ENCODE data around the gene GGACT.

DNA sequence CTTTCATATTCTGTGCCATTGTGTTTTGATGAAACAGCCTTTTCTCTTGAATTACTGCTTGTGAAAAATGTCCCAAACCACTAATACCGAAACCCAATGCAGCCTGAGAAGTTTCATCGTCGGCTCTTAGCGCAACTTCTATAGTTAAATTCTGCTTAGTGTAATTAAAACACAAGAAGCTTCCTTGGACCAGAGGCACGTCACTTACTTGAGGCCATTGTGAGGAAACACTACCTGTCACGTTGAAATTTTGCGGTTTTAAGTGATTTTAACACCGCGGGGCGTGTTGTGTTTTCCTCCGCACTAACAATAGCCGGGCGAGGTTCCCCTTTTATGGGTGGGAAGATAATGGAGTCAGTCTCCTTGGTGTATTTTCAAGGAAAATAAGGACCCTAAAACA lies 70.9 kb downstream of the GGACT start:
- TF ChIP-seq, protein P1, sequence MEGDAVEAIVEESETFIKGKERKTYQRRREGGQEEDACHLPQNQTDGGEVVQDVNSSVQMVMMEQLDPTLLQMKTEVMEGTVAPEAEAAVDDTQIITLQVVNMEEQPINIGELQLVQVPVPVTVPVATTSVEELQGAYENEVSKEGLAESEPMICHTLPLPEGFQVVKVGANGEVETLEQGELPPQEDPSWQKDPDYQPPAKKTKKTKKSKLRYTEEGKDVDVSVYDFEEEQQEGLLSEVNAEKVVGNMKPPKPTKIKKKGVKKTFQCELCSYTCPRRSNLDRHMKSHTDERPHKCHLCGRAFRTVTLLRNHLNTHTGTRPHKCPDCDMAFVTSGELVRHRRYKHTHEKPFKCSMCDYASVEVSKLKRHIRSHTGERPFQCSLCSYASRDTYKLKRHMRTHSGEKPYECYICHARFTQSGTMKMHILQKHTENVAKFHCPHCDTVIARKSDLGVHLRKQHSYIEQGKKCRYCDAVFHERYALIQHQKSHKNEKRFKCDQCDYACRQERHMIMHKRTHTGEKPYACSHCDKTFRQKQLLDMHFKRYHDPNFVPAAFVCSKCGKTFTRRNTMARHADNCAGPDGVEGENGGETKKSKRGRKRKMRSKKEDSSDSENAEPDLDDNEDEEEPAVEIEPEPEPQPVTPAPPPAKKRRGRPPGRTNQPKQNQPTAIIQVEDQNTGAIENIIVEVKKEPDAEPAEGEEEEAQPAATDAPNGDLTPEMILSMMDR (IDR thresholded peaks at IDR 0.05) = no peak
- no peak for TF ChIP-seq POLR2A (IDR thresholded peaks at IDR 0.05)

Data from adrenal gland (tissue), 5 donors.